A549 (cell line): Measurements from ENCODE around the gene RPS8. TPM values are rescaled to one million over a fixed set of nuclear protein-coding genes. Genes with fewer than 3 reads are reported as not detected.
A peak's percentile ranks its signal among the peaks of the same experiment; 100 is the strongest.

ENCODE experiments used
- ATAC-seq, 2 experiments: fragments of 200-7000 bp in 1 of 2; fragments of >200 bp in 1 of 2; cut with Nextera tagmentation in 1 of 2; cut with Tn5 transposase in 1 of 2; 3 replicates each; pipeline versions ENCODE4 v1.8.0 to v1.9.1; 2018 to 2020; ENCODE audit warnings: mild to moderate bottlenecking in 1 of 2, moderate library complexity in 1 of 2
- CTCF ChIA-PET: fragments of 300-600 bp; sonication (Branson Sonifier 250); formaldehyde crosslinking; extraction: SDS; loops from one replicate; lab custom pipeline; 2021; ENCODE audit warnings: antibody characterized with exemption, inconsistent platforms; lab: Yijun Ruan, JAX
- POLR2A ChIA-PET: fragments of 350-600 bp; formaldehyde crosslinking; extraction: SDS; loops from one replicate; lab custom pipeline; 2021; ENCODE audit warnings: antibody characterized with exemption, inconsistent platforms; lab: Yijun Ruan, JAX
- DNase-seq, 2 experiments: peaks; one replicate each; pipeline versions ENCODE4 v3.0.0 to v3.0.0-alpha.2; 2011 to 2016; ENCODE audit warnings: low read depth in 1 of 2, low spot score in 1 of 2
- FAIRE-seq: peaks from 2 replicates; lab custom pipeline; 2011; peaks lifted over from hg19 to GRCh38; lab: Jason Lieb, UNC
- H3K27ac ChIP-seq, 2 experiments: fragments of >200 bp; sonication (Bioruptor Twin); formaldehyde crosslinking; 3 replicates each; pipeline ENCODE4 v1.5.1; 2016 to 2017
- H3K4me1 ChIP-seq: fragments of >200 bp; sonication (Bioruptor Twin); formaldehyde crosslinking; 3 replicates; pipeline ENCODE4 v1.6.1; 2016
- H3K4me2 ChIP-seq: fragments of >200 bp; sonication (Bioruptor Twin); formaldehyde crosslinking; 3 replicates; pipeline ENCODE4 v1.6.1; 2016
- H3K4me3 ChIP-seq: fragments of >200 bp; sonication (Bioruptor Twin); formaldehyde crosslinking; 3 replicates; pipeline ENCODE4 v1.5.1; 2016
- H3K9me3 ChIP-seq: fragments of >200 bp; sonication (Bioruptor Twin); formaldehyde crosslinking; 3 replicates; pipeline ENCODE4 v1.6.1; 2016
- ATOH8 ChIP-seq: fragments of 250-450 bp; sonication (Bioruptor Pico); IDR thresholded peaks from 2 replicates; pipeline ENCODE4 v1.5.0; 2020; ENCODE audit warnings: low read depth, mild to moderate bottlenecking, moderate library complexity
- CBX2 ChIP-seq: fragments of 200-600 bp; sonication (generic); IDR thresholded peaks from 2 replicates; pipeline ENCODE4 v1.6.1; 2016; ENCODE audit warnings: low read depth, mild to moderate bottlenecking, borderline replicate concordance
- CHD4 ChIP-seq: fragments of 200-600 bp; sonication (generic); IDR thresholded peaks from 2 replicates; pipeline ENCODE4 v1.6.1; 2016; ENCODE audit warnings: antibody characterized with exemption, mild to moderate bottlenecking, borderline replicate concordance
- E2F6 ChIP-seq: IDR thresholded peaks from 2 replicates; pipeline ENCODE4 v1.6.1; 2012; ENCODE audit warnings: low read depth, borderline replicate concordance
- EHF ChIP-seq: fragments of 250-450 bp; sonication (Bioruptor Pico); IDR thresholded peaks from 2 replicates; pipeline ENCODE4 v1.5.0; 2020; ENCODE audit warnings: mild to moderate bottlenecking
- EP300 ChIP-seq, 2 experiments: fragments of >200 bp; sonication (Bioruptor Twin); formaldehyde crosslinking; IDR thresholded peaks; 2 replicates in 1 of 2; 3 replicates in 1 of 2; pipeline ENCODE4 v1.6.1; 2016 to 2017
- FOSL2 ChIP-seq, 2 experiments: fragments of 450-650 bp in 1 of 2; fragments of >200 bp in 1 of 2; sonication (Bioruptor Twin) in 1 of 2; formaldehyde crosslinking; IDR thresholded peaks; 2 replicates each; pipeline versions ENCODE4 v1.5.0 to v1.6.1; 2016 to 2020; ENCODE audit warnings: mild to moderate bottlenecking in 1 of 2, moderate library complexity in 1 of 2
- FOXS1 ChIP-seq: fragments of 250-450 bp; sonication (Bioruptor Pico); IDR thresholded peaks from 2 replicates; pipeline ENCODE4 v1.5.0; 2020; ENCODE audit warnings: mild to moderate bottlenecking, moderate library complexity
- GATA3 ChIP-seq: IDR thresholded peaks from 2 replicates; pipeline ENCODE4 v1.6.1; 2012; ENCODE audit warnings: borderline replicate concordance
- HES2 ChIP-seq: fragments of >200 bp; sonication (Bioruptor Twin); formaldehyde crosslinking; IDR thresholded peaks from 2 replicates; pipeline ENCODE4 v1.6.1; 2016
- HOXA7 ChIP-seq: fragments of 250-450 bp; sonication (Bioruptor Pico); IDR thresholded peaks from 2 replicates; pipeline ENCODE4 v1.5.0; 2020; ENCODE audit warnings: mild to moderate bottlenecking, moderate library complexity
- HOXB13 ChIP-seq: fragments of 250-450 bp; sonication (Bioruptor Pico); IDR thresholded peaks from 2 replicates; pipeline ENCODE4 v1.5.0; 2020; ENCODE audit warnings: low read depth, mild to moderate bottlenecking, moderate library complexity
- HOXB5 ChIP-seq: fragments of 250-450 bp; sonication (Bioruptor Pico); IDR thresholded peaks from 2 replicates; pipeline ENCODE4 v1.5.0; 2020; ENCODE audit warnings: mild to moderate bottlenecking, moderate library complexity
- JUN ChIP-seq, 2 experiments: fragments of >200 bp; sonication (Bioruptor Twin); formaldehyde crosslinking; IDR thresholded peaks; 2 replicates in 1 of 2; 3 replicates in 1 of 2; pipeline ENCODE4 v1.6.1; 2016 to 2017
- JUNB ChIP-seq: fragments of >200 bp; sonication (Bioruptor Twin); formaldehyde crosslinking; IDR thresholded peaks from 2 replicates; pipeline ENCODE4 v1.6.1; 2016
- KDM1A ChIP-seq: fragments of 200-600 bp; sonication (generic); IDR thresholded peaks from 2 replicates; pipeline ENCODE4 v1.6.1; 2016; ENCODE audit warnings: low read depth, mild to moderate bottlenecking
- KDM5A ChIP-seq: fragments of 200-600 bp; sonication (generic); IDR thresholded peaks from 2 replicates; pipeline ENCODE4 v1.6.1; 2016; ENCODE audit warnings: antibody characterized with exemption, mild to moderate bottlenecking
- MAFK ChIP-seq: fragments of 450-650 bp; IDR thresholded peaks from 2 replicates; pipeline ENCODE4 v1.6.1; 2014; ENCODE audit not compliant: partially characterized antibody
- MAX ChIP-seq: IDR thresholded peaks from 2 replicates; pipeline ENCODE4 v1.6.1; 2012
- MYC ChIP-seq: IDR thresholded peaks from 2 replicates; pipeline ENCODE4 v1.6.1; 2012; ENCODE audit warnings: mild to moderate bottlenecking, inconsistent platforms, low read length, improper control_type of control experiment, borderline replicate concordance
- NR3C1 ChIP-seq: fragments of >200 bp; sonication (Bioruptor Twin); formaldehyde crosslinking; IDR thresholded peaks from 3 replicates; pipeline ENCODE4 v1.6.1; 2017
- POLR2A ChIP-seq: IDR thresholded peaks from 2 replicates; pipeline ENCODE4 v1.6.1; 2012; ENCODE audit warnings: mild to moderate bottlenecking, low read length
- POLR2AphosphoS2 ChIP-seq: conservative IDR thresholded peaks from 2 replicates; pipeline ENCODE4 v1.6.1; 2012; ENCODE audit warnings: low read length, improper control_type of control experiment, inconsistent platforms
- RFX5 ChIP-seq: fragments of 450-650 bp; IDR thresholded peaks from 2 replicates; pipeline ENCODE4 v1.7.1; 2014; ENCODE audit warnings: antibody characterized with exemption, mild to moderate bottlenecking, moderate library complexity
- RNF2 ChIP-seq: fragments of 200-600 bp; sonication (generic); IDR thresholded peaks from 2 replicates; pipeline ENCODE4 v1.6.1; 2016; ENCODE audit warnings: low read depth, mild to moderate bottlenecking, antibody characterized with exemption, moderate library complexity, borderline replicate concordance
- SREBF2 ChIP-seq: fragments of 450-650 bp; IDR thresholded peaks from 2 replicates; pipeline ENCODE4 v1.6.1; 2014; ENCODE audit warnings: mild to moderate bottlenecking, moderate library complexity
- TFCP2L1 ChIP-seq: fragments of 250-450 bp; sonication (Bioruptor Pico); IDR thresholded peaks from 2 replicates; pipeline ENCODE4 v1.5.0; 2021; ENCODE audit warnings: mild to moderate bottlenecking
- ZFP36 ChIP-seq: fragments of 450-650 bp; IDR thresholded peaks from 2 replicates; pipeline ENCODE4 v1.6.1; 2014; ENCODE audit warnings: borderline replicate concordance; ENCODE audit not compliant: partially characterized antibody
- ZSCAN20 ChIP-seq: fragments of 250-450 bp; sonication (Bioruptor Pico); IDR thresholded peaks from 2 replicates; pipeline ENCODE4 v1.8.0; 2022; ENCODE audit warnings: mild to moderate bottlenecking, moderate library complexity
- WGBS: methylation state at CpG from one replicate; pipeline ENCODE4 v1.1.6; 2017; ENCODE audit errors: missing lambda C conversion rate; 5-methylcytosine and 5-hydroxymethylcytosine counted together
- polyA plus RNA-seq, 4 experiments: library from polyadenylated mRNA; depleted of rRNA in 3 of 4; stranded (reverse); fragments of >200 nt; fragmentation: RNase III in 1 of 4; extraction: RNeasy Plus Mini Kit Qiagen cat#74134 plus additional on column Dnase treatment in 1 of 4; gene quantifications; 2 replicates in 3 of 4; 3 replicates in 1 of 4; pipeline ENCODE4 v1.2.3, GENCODE V29; 2011 to 2017

The RPS8 gene
- polyA plus RNA-seq, 2 of the 4 experiments (the other 2 are of a cell fraction), result 1,577 to 1,820 TPM

- FAIRE-seq (no peak), DNase-seq (no peak), ATAC-seq (peak in 1 of 2 experiments; percentile 7; a peak in 3 of 6 replicates)
- Histone ChIP-seq H3K4me1 (peaks cover 22% of the 10 kb centered on the region), H3K4me2 (peak overlapping the region; percentile 91), H3K9me3 (no peaks in the 10 kb centered on the region), H3K4me3 (peak overlapping the region; percentile 96), H3K27ac (peak overlapping the region; percentile 98 to 99)
- 1% methylated on average over 20 of the region's 36 CpGs for WGBS
- no peak for TF ChIP-seq MAFK
- no peak for TF ChIP-seq ZFP36
- no peak for TF ChIP-seq JUN (IDR thresholded peaks at IDR 0.05)
- TF ChIP-seq KDM1A, result no peak
- no peak for TF ChIP-seq KDM5A
- TF ChIP-seq NR3C1, result no peak
- ChIA-PET CTCF (interaction anchor here (1.1 to 1.6 kb wide), 8 partner anchors 9 to 60 kb away, joined by 3 to 10 read pairs (median 4); partner anchors contain the start of gene RNU5D-1), POLR2A (interaction anchor here (0.6 to 2.5 kb wide), 21 partner anchors 8 to 746 kb away, joined by 3 to 17 read pairs (median 6); partner anchors contain the start of genes BEST4, BTBD19, DYNLT4 and HECTD3)
Measured at GRCh38 chr1:44775930-44776729, 790 bp downstream of the RPS8 start.

- TF ChIP-seq FOSL2 (IDR thresholded peaks at IDR 0.05), result no peak
- no peak for TF ChIP-seq FOSL2 (CRISPR knock-in tag; IDR thresholded peaks at IDR 0.05)
- TF ChIP-seq EHF (CRISPR knock-in tag), result no peak
- no peak for TF ChIP-seq ATOH8 (CRISPR knock-in tag)
- no peak for TF ChIP-seq MAFK
- no peak for TF ChIP-seq RFX5
- no peak for TF ChIP-seq HOXB5 (CRISPR knock-in tag)
- TF ChIP-seq SREBF2, result no peak
- no peak for TF ChIP-seq JUNB
- no peak for TF ChIP-seq KDM1A
- TF ChIP-seq EP300 (IDR thresholded peaks at IDR 0.05), result no peak
- no peak for TF ChIP-seq POLR2AphosphoS2
- no peak for TF ChIP-seq RNF2
- TF ChIP-seq E2F6, result no peak
- no peak for TF ChIP-seq CHD4
- TF ChIP-seq, all 56 proteins: peak for 0
- peak overlapping the region; percentile 96 for H3K4me3 ChIP-seq
- peak overlapping the region; percentile 91 for H3K4me2 ChIP-seq
- DNase-seq (no peak), ATAC-seq (no peak), FAIRE-seq (no peak)
- peaks cover 22% of the 10 kb centered on the region for H3K4me1 ChIP-seq
- POLR2A ChIA-PET, result interaction anchor here (0.6 to 2.5 kb wide), 8 partner anchors 10 to 745 kb away, joined by 3 to 16 read pairs (median 8); partner anchors contain the start of genes BEST4, PLK3, PRDX1 and RNU5D-1
- WGBS, result 1% methylated on average over 11 of the region's 12 CpGs
- CTCF ChIA-PET, result interaction anchor here (1.1 to 1.6 kb wide), 6 partner anchors 9 to 47 kb away, joined by 3 to 10 read pairs (median 4); partner anchors contain the start of gene RNU5D-1
- no peaks in the 10 kb centered on the region for H3K9me3 ChIP-seq
- peak overlapping the region; percentile 98 to 99 for H3K27ac ChIP-seq
Measured at GRCh38 chr1:44776730-44777068, 1.4 kb downstream of the RPS8 start.

- Histone ChIP-seq H3K9me3 (no peaks in the 10 kb centered on the region), H3K27ac (peak overlapping the region; percentile 98 to 99; a peak in 5 of 6 replicates), H3K4me3 (peak overlapping the region; percentile 96), H3K4me2 (peak overlapping the region; percentile 91), H3K4me1 (peaks cover 22% of the 10 kb centered on the region)
- ATAC-seq (no peak), FAIRE-seq (no peak), DNase-seq (no peak)
- CTCF ChIA-PET, result interaction anchor here (0.8 to 1.6 kb wide), 8 partner anchors 8 to 48 kb away, joined by 3 to 4 read pairs (median 4); partner anchors contain the start of genes PLK3 and RNU5D-1
- WGBS, result 76% methylated on average over 13 of the region's 14 CpGs
- POLR2A ChIA-PET, result interaction anchor here (0.6 to 0.9 kb wide), 2 partner anchors 29 to 42 kb away, joined by 3 read pairs; no protein-coding TSS in a partner anchor
- TF ChIP-seq HES2 (no peak), MAFK (no peak), EP300 (IDR thresholded peaks at IDR 0.05) (no peak), GATA3 (no peak), HOXA7 (CRISPR knock-in tag) (no peak), ZFP36 (no peak), KDM1A (no peak), ZSCAN20 (CRISPR knock-in tag) (no peak), POLR2AphosphoS2 (no peak), MAX (no peak), HOXB13 (CRISPR knock-in tag) (no peak), POLR2A (no peak), FOXS1 (CRISPR knock-in tag) (no peak), E2F6 (no peak), ATOH8 (CRISPR knock-in tag) (no peak), CBX2 (no peak), TFCP2L1 (CRISPR knock-in tag) (no peak), MYC (no peak)
Measured at GRCh38 chr1:44777547-44777946, 2.2 kb downstream of the RPS8 start.
